Hippocampal formation (tissue), 2 donors: Measurements from ENCODE around the gene HBD.
"Not testable (repeated sequence)": the region's sequence is repeated elsewhere in the genome, so short reads cannot be mapped to it uniquely, and the experiment has no call there.

ENCODE experiments used
- DNase-seq, 2 donors: peaks; one replicate each; lab custom pipeline; 2025; lab: John Stamatoyannopoulos, UW

Gene HBD

GRCh38 chr11:5253440-5253839 is 19.2 kb upstream of the HBD start:
- not testable (repeated sequence) for DNase-seq

GRCh38 chr11:5252919-5253265 is 18.6 kb upstream of the HBD start:
- no peak for DNase-seq

- DNase-seq = no peak
Observed at GRCh38 chr11:5252192-5252918, 18.1 kb upstream of the HBD start.

- no peak for DNase-seq
Observed at GRCh38 chr11:5251746-5252145, 17.5 kb upstream of the HBD start.

GRCh38 chr11:5250543-5251204 is 16.4 kb upstream of the HBD start:
- DNase-seq = no peak

- DNase-seq = not testable (repeated sequence)
Observed at GRCh38 chr11:5249807-5250396, 15.6 kb upstream of the HBD start, which contains the start of gene HBG1. TSS of gene HBG1 (minus strand) at chr11:5249857. CDS start at chr11:5249804, 53 bp downstream.

- DNase-seq = not testable (repeated sequence)
Observed at GRCh38 chr11:5248498-5248897, 14.2 kb upstream of the HBD start.

GRCh38 chr11:5247472-5248192 is 13.3 kb upstream of the HBD start:
- no peak for DNase-seq

- DNase-seq = no peak
Observed at GRCh38 chr11:5246772-5247471, 12.6 kb upstream of the HBD start.

- DNase-seq = no peak
Observed at GRCh38 chr11:5245155-5245554, 10.9 kb upstream of the HBD start.

GRCh38 chr11:5243816-5244180 is 9.5 kb upstream of the HBD start:
- no peak for DNase-seq

GRCh38 chr11:5242933-5243815 is 8.9 kb upstream of the HBD start:
- no peak for DNase-seq

GRCh38 chr11:5242208-5242607 is 7.9 kb upstream of the HBD start:
- DNase-seq = no peak

GRCh38 chr11:5241458-5241857 is 7.2 kb upstream of the HBD start:
- DNase-seq = no peak

- no peak for DNase-seq
Observed at GRCh38 chr11:5240458-5240857, 6.2 kb upstream of the HBD start.

- DNase-seq = no peak
Observed at GRCh38 chr11:5240056-5240455, 5.8 kb upstream of the HBD start.

- no peak for DNase-seq
Observed at GRCh38 chr11:5239046-5239445, 4.8 kb upstream of the HBD start.

- no peak for DNase-seq
Observed at GRCh38 chr11:5238486-5238885, 4.2 kb upstream of the HBD start.

- DNase-seq = no peak
Observed at GRCh38 chr11:5237420-5237819, 3.1 kb upstream of the HBD start.

GRCh38 chr11:5235364-5236095 is 1.2 kb upstream of the HBD start:
- no peak for DNase-seq
